SK-N-SH (cell line): Measurements from ENCODE around the gene FAM118A. TPM values are rescaled to one million over a fixed set of nuclear protein-coding genes. Genes with fewer than 3 reads are reported as not detected.

Source experiments
- CTCF ChIA-PET: fragments of 300-600, 350-600 bp; formaldehyde crosslinking; extraction: SDS; loops from one replicate; lab custom pipeline; 2021; lab: Yijun Ruan, JAX
- POLR2A ChIA-PET: fragments of 350-600 bp; sonication (Branson Sonifier 250); formaldehyde crosslinking; extraction: SDS; loops from one replicate; lab custom pipeline; 2020; ENCODE audit warnings: antibody characterized with exemption, inconsistent platforms; lab: Yijun Ruan, JAX
- DNase-seq: peaks from one replicate; pipeline ENCODE4 v3.0.0; 2012
- H2AFZ ChIP-seq: fragments of 200-600 bp; sonication (generic); 2 replicates; pipeline ENCODE4 v1.8.1; 2016; ENCODE audit warnings: antibody characterized with exemption, mild to moderate bottlenecking, low read depth
- H3F3A ChIP-seq: fragments of 200-600 bp; sonication (generic); replicated peaks from 2 replicates; pipeline ENCODE3; 2016; ENCODE audit warnings: antibody characterized with exemption, mild to moderate bottlenecking; ENCODE audit not compliant: insufficient read depth
- H3K27ac ChIP-seq, 2 experiments: fragments of 200-500 bp in 1 of 2; fragments of 200-600 bp in 1 of 2; sonication (Bioruptor generic) in 1 of 2; sonication (generic), shearing (Covaris generic) in 1 of 2; 2 replicates each; pipeline versions ENCODE4 v1.5.1 to v1.6.1; 2014 to 2016; ENCODE audit warnings: low read depth in 2 of 2, inconsistent platforms in 1 of 2, low read length in 1 of 2, mild to moderate bottlenecking in 1 of 2, mixed read lengths in 1 of 2
- H3K27me3 ChIP-seq: fragments of 200-600 bp; sonication (generic), shearing (Covaris generic); 2 replicates; pipeline ENCODE4 v1.6.1; 2016; ENCODE audit warnings: mixed run types; ENCODE audit not compliant: insufficient read depth
- H3K36me3 ChIP-seq, 2 experiments: fragments of 200-500 bp in 1 of 2; fragments of 200-600 bp in 1 of 2; sonication (Bioruptor generic) in 1 of 2; sonication (generic) in 1 of 2; replicated peaks in 1 of 2; 2 replicates each; pipeline versions ENCODE3 to v1.5.1; 2014 to 2016; ENCODE audit warnings: low read length in 1 of 2, mild to moderate bottlenecking in 1 of 2; ENCODE audit not compliant: insufficient read depth in 2 of 2, control insufficient read depth in 1 of 2
- H3K4me1 ChIP-seq, 2 experiments: fragments of 200-500 bp in 1 of 2; fragments of 200-600 bp in 1 of 2; sonication (Bioruptor generic) in 1 of 2; sonication (generic), shearing (Covaris generic) in 1 of 2; 2 replicates each; pipeline versions ENCODE4 v1.5.1 to v1.6.1; 2014 to 2016; ENCODE audit warnings: low read depth in 1 of 2, low read length in 1 of 2, mixed run types in 1 of 2; ENCODE audit not compliant: insufficient read depth in 2 of 2, control insufficient read depth in 1 of 2
- H3K4me2 ChIP-seq: fragments of 200-600 bp; sonication (generic), shearing (Covaris generic); 2 replicates; pipeline ENCODE4 v1.6.1; 2017; ENCODE audit warnings: mixed run types
- H3K4me3 ChIP-seq, 2 experiments: fragments of 200-500 bp in 1 of 2; fragments of 200-600 bp in 1 of 2; sonication (Bioruptor generic) in 1 of 2; sonication (generic), shearing (Covaris generic) in 1 of 2; 2 replicates each; pipeline versions ENCODE4 v1.5.1 to v1.8.1; 2014 to 2016; ENCODE audit warnings: low read depth in 2 of 2, inconsistent platforms in 1 of 2, low read length in 1 of 2, mild to moderate bottlenecking in 1 of 2, mixed read lengths in 1 of 2, moderate library complexity in 1 of 2
- H3K79me2 ChIP-seq: fragments of 200-600 bp; sonication (generic); 2 replicates; pipeline ENCODE4 v1.8.1; 2017; ENCODE audit warnings: mild to moderate bottlenecking; ENCODE audit not compliant: insufficient read depth
- H3K9ac ChIP-seq: fragments of 200-600 bp; sonication (generic); 2 replicates; pipeline ENCODE4 v1.6.1; 2017; ENCODE audit warnings: mixed run types
- H3K9me2 ChIP-seq: fragments of 200-600 bp; sonication (generic); 2 replicates; pipeline ENCODE4 v1.6.1; 2017; ENCODE audit warnings: mixed run types
- H3K9me3 ChIP-seq: fragments of 200-600 bp; sonication (generic); 2 replicates; pipeline ENCODE4 v1.6.1; 2017; ENCODE audit warnings: mixed run types, mild to moderate bottlenecking, moderate library complexity
- H4K20me1 ChIP-seq: fragments of 200-600 bp; sonication (generic); 2 replicates; pipeline ENCODE4 v1.6.1; 2017; ENCODE audit warnings: mild to moderate bottlenecking, mixed run types; ENCODE audit not compliant: insufficient read depth
- ELF1 ChIP-seq: IDR thresholded peaks from 2 replicates; pipeline ENCODE4 v1.4.0; 2012
- FOXJ3 ChIP-seq: sonication (generic); formaldehyde crosslinking; IDR thresholded peaks from 2 replicates; pipeline ENCODE4 v1.5.1; 2020; ENCODE audit warnings: mild to moderate bottlenecking, missing genetic modification reagents
- GABPA ChIP-seq: IDR thresholded peaks from 2 replicates; pipeline ENCODE4 v1.4.0; 2012; ENCODE audit warnings: low read depth, mild to moderate bottlenecking
- NRF1 ChIP-seq: IDR thresholded peaks from 2 replicates; pipeline ENCODE4 v1.6.1; 2012; ENCODE audit warnings: low read depth, mild to moderate bottlenecking, low read length
- POLR2AphosphoS5 ChIP-seq: IDR thresholded peaks from 2 replicates; pipeline ENCODE4 v1.6.1; 2012; ENCODE audit warnings: low read depth, low read length
- RFX5 ChIP-seq: IDR thresholded peaks from 2 replicates; pipeline ENCODE4 v1.6.1; 2012; ENCODE audit warnings: mild to moderate bottlenecking, improper control_type of control experiment, low read length
- RXRA ChIP-seq: IDR thresholded peaks from 2 replicates; pipeline ENCODE4 v1.4.0; 2012; ENCODE audit warnings: low read depth, mild to moderate bottlenecking, borderline replicate concordance
- SMC3 ChIP-seq: IDR thresholded peaks from 2 replicates; pipeline ENCODE4 v1.6.1; 2012; ENCODE audit warnings: low read depth, low read length, improper control_type of control experiment
- TCF12 ChIP-seq: IDR thresholded peaks from 2 replicates; pipeline ENCODE4 v1.4.0; 2012
- TEAD4 ChIP-seq: IDR thresholded peaks from 2 replicates; pipeline ENCODE4 v1.4.0; 2012; ENCODE audit warnings: mild to moderate bottlenecking, borderline replicate concordance; ENCODE audit not compliant: insufficient read depth
- YY1 ChIP-seq: IDR thresholded peaks from 2 replicates; pipeline ENCODE4 v1.4.0; 2012; ENCODE audit warnings: low read depth, mild to moderate bottlenecking
- WGBS: methylation state at CpG from one replicate; pipeline ENCODE4 v1.1.6; 2017; ENCODE audit warnings: low lambda C conversion rate; 5-methylcytosine and 5-hydroxymethylcytosine counted together
- polyA plus RNA-seq, 3 experiments: library from polyadenylated mRNA; depleted of rRNA; stranded (reverse); fragments of >200 nt; gene quantifications; 2 replicates each; pipeline ENCODE4 v1.2.3, GENCODE V29; 2012
- TF ChIP-seq, protein P1 (sequence below): fragments of 150-350 bp; IDR thresholded peaks from 2 replicates; pipeline ENCODE4 v1.6.1; 2016; ENCODE audit warnings: mild to moderate bottlenecking, low read depth, low read length
- TF ChIP-seq, protein P2 (sequence below): IDR thresholded peaks from 2 replicates; pipeline ENCODE4 v1.6.1; 2012; ENCODE audit warnings: mild to moderate bottlenecking, low read depth, low read length, moderate library complexity
- TF ChIP-seq, protein P3 (sequence below): IDR thresholded peaks from 2 replicates; pipeline ENCODE4 v1.4.0; 2012; ENCODE audit warnings: low read depth, borderline replicate concordance

Gene FAM118A
- polyA plus RNA-seq, 1 of the 3 experiments (the other 2 are of a cell fraction) = 11.3 TPM

DNA sequence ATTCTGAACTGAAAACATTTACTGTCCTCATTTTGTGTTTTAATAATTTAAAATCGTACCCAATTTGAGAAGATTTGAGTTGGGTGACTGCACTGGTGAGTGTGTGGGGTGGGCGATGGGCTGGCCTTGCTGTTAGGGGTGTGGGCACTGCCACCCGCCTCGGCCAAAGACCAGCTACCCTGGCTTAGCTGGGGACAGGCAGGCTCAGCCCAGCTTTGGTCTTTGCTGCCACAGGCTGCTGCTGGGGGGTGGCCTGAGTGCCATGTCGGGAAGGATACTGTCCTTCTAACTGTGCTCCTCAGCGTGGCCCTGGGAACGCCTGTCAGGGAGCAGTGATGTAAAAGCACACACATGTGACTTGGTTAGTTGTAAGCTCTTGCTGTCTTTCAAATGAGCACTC is 22.3 kb downstream of the FAM118A start:
- ChIA-PET POLR2A (no interaction called here), CTCF (interaction anchor here (1.1 kb wide), 1 partner anchor 19 kb away, joined by 3 read pairs; no protein-coding TSS in a partner anchor)
- Histone ChIP-seq H3K9me3 (no peaks in the 10 kb centered on the region), H3K27ac (no peak overlapping the region), H3K36me3 (peaks cover 0 to 49% of the 10 kb centered on the region in 2 experiments), H3F3A (peaks cover 6% of the 10 kb centered on the region), H3K79me2 (no peaks in the 10 kb centered on the region), H3K4me1 (peaks cover 0 to 33% of the 10 kb centered on the region in 2 experiments; a peak in 2 of 4 replicates), H3K27me3 (no peaks in the 10 kb centered on the region), H2AFZ (no peak overlapping the region), H3K9ac (no peak overlapping the region), H3K4me2 (no peak overlapping the region), H3K4me3 (no peak overlapping the region), H3K9me2 (no peaks in the 10 kb centered on the region), H4K20me1 (no peaks in the 10 kb centered on the region)
- TF ChIP-seq GABPA = no peak
- no peak for TF ChIP-seq RFX5
- TF ChIP-seq RXRA = no peak
- no peak for DNase-seq
- WGBS = 100% methylated on average over 3 of the region's 7 CpGs

DNA sequence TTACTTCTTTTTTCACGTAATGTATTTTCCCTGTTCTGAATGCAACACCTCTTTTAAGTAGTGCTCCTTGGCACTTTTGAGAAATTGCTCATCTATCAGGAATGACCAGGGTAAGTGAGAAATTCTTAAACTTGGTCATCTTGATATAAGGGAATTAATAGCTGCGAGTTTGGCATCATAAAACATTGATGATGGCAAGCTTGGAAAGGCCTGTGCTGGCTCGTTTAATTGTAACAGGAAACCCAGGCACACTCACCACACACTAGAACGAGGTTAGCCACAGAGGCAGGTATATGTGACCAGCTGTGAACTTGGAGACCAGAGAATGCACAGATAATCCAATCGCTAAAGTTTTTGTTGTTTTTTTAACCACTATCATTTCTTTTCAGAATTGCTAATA is 24.3 kb downstream of the FAM118A start:
- H3K27me3 ChIP-seq = no peaks in the 10 kb centered on the region
- H3K9me3 ChIP-seq = no peaks in the 10 kb centered on the region
- CTCF ChIA-PET = no interaction called here
- no peak for DNase-seq
- H3K9ac ChIP-seq = no peak overlapping the region
- H3F3A ChIP-seq = peaks cover 4% of the 10 kb centered on the region
- H3K79me2 ChIP-seq = no peaks in the 10 kb centered on the region
- peaks cover 0 to 58% of the 10 kb centered on the region in 2 experiments for H3K36me3 ChIP-seq
- H3K27ac ChIP-seq = no peak overlapping the region
- peaks cover 0 to 21% of the 10 kb centered on the region in 2 experiments; a peak in 2 of 4 replicates for H3K4me1 ChIP-seq
- H3K9me2 ChIP-seq = no peaks in the 10 kb centered on the region
- no peak overlapping the region for H3K4me3 ChIP-seq
- no peak overlapping the region for H2AFZ ChIP-seq
- POLR2A ChIA-PET = no interaction called here
- no peaks in the 10 kb centered on the region for H4K20me1 ChIP-seq
- TF ChIP-seq, protein P1, sequence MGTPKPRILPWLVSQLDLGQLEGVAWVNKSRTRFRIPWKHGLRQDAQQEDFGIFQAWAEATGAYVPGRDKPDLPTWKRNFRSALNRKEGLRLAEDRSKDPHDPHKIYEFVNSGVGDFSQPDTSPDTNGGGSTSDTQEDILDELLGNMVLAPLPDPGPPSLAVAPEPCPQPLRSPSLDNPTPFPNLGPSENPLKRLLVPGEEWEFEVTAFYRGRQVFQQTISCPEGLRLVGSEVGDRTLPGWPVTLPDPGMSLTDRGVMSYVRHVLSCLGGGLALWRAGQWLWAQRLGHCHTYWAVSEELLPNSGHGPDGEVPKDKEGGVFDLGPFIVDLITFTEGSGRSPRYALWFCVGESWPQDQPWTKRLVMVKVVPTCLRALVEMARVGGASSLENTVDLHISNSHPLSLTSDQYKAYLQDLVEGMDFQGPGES = no peak
- TF ChIP-seq POLR2AphosphoS5 (no peak), SMC3 (no peak), NRF1 (no peak), YY1 (no peak), TEAD4 (no peak), FOXJ3 (CRISPR knock-in tag) (no peak), TCF12 (no peak), ELF1 (no peak)
- TF ChIP-seq, protein P2, sequence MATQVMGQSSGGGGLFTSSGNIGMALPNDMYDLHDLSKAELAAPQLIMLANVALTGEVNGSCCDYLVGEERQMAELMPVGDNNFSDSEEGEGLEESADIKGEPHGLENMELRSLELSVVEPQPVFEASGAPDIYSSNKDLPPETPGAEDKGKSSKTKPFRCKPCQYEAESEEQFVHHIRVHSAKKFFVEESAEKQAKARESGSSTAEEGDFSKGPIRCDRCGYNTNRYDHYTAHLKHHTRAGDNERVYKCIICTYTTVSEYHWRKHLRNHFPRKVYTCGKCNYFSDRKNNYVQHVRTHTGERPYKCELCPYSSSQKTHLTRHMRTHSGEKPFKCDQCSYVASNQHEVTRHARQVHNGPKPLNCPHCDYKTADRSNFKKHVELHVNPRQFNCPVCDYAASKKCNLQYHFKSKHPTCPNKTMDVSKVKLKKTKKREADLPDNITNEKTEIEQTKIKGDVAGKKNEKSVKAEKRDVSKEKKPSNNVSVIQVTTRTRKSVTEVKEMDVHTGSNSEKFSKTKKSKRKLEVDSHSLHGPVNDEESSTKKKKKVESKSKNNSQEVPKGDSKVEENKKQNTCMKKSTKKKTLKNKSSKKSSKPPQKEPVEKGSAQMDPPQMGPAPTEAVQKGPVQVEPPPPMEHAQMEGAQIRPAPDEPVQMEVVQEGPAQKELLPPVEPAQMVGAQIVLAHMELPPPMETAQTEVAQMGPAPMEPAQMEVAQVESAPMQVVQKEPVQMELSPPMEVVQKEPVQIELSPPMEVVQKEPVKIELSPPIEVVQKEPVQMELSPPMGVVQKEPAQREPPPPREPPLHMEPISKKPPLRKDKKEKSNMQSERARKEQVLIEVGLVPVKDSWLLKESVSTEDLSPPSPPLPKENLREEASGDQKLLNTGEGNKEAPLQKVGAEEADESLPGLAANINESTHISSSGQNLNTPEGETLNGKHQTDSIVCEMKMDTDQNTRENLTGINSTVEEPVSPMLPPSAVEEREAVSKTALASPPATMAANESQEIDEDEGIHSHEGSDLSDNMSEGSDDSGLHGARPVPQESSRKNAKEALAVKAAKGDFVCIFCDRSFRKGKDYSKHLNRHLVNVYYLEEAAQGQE = no peak
- TF ChIP-seq, protein P3, sequence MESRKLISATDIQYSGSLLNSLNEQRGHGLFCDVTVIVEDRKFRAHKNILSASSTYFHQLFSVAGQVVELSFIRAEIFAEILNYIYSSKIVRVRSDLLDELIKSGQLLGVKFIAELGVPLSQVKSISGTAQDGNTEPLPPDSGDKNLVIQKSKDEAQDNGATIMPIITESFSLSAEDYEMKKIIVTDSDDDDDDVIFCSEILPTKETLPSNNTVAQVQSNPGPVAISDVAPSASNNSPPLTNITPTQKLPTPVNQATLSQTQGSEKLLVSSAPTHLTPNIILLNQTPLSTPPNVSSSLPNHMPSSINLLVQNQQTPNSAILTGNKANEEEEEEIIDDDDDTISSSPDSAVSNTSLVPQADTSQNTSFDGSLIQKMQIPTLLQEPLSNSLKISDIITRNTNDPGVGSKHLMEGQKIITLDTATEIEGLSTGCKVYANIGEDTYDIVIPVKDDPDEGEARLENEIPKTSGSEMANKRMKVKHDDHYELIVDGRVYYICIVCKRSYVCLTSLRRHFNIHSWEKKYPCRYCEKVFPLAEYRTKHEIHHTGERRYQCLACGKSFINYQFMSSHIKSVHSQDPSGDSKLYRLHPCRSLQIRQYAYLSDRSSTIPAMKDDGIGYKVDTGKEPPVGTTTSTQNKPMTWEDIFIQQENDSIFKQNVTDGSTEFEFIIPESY = no peak
- no peak overlapping the region for H3K4me2 ChIP-seq
- 81% methylated on average over 5 of the region's 5 CpGs for WGBS
